ENCODE data around the gene AQP1.

Gene AQP1

DNA sequence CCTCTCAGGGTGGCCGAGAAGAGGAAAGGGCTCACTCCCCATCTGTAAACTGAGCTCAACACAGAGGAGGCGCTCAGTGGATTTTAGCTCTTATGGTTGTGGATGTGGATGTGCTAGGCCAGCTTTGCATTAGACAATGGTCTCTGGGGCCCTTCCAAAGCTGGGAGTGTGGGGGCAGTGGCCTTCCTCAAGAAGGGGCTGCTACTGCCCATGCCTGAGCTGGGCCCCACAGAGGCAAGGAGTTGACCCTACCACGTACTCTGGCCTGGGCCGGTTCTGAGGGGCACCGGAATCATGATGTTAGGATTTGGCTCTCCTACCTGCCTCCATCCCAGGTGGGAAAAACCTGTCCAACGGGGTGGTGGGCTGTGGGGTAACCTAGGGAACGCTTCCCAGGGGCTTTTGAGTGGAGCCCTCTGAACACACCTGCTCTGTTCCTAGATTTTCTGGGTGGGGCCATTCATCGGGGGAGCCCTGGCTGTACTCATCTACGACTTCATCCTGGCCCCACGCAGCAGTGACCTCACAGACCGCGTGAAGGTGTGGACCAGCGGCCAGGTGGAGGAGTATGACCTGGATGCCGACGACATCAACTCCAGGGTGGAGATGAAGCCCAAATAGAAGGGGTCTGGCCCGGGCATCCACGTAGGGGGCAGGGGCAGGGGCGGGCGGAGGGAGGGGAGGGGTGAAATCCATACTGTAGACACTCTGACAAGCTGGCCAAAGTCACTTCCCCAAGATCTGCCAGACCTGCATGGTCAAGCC lies 11.5 kb downstream of the AQP1 start:
- Histone ChIP-seq H3K4me1 (ENCODE audit: insufficient read depth, low read length) (no peaks in the 10 kb centered on the region), H3K27me3 (ENCODE audit: insufficient read depth, low read length) (no peaks in the 10 kb centered on the region), H3K36me3 (ENCODE audit: insufficient read depth, low read length) (no peaks in the 10 kb centered on the region), H3K4me3 (ENCODE audit: low read length) (no peak overlapping the region), H3K9me3 (ENCODE audit: insufficient read depth, low read depth, low read length) (0 out of 2 replicates have a peak, but pooled peaks cover 4% of the 10 kb centered on the region), H3K27ac (ENCODE audit: low read depth, low read length) (no peak overlapping the region), H3K9ac (ENCODE audit: low read depth, low read length) (no peak overlapping the region)
- 92% methylated on average over 18 of the region's 19 CpGs for WGBS

DNA sequence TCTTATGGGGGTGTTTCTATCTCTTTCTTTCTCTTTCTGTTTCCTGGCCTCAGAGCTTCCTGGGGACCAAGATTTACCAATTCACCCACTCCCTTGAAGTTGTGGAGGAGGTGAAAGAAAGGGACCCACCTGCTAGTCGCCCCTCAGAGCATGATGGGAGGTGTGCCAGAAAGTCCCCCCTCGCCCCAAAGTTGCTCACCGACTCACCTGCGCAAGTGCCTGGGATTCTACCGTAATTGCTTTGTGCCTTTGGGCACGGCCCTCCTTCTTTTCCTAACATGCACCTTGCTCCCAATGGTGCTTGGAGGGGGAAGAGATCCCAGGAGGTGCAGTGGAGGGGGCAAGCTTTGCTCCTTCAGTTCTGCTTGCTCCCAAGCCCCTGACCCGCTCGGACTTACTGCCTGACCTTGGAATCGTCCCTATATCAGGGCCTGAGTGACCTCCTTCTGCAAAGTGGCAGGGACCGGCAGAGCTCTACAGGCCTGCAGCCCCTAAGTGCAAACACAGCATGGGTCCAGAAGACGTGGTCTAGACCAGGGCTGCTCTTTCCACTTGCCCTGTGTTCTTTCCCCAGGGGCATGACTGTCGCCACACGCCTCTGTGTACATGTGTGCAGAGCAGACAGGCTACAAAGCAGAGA lies 12.2 kb downstream of the AQP1 start:
- Histone ChIP-seq H3K9me3 (ENCODE audit: insufficient read depth, low read depth, low read length) (0 out of 2 replicates have a peak, but pooled peaks cover 4% of the 10 kb centered on the region), H3K27me3 (ENCODE audit: insufficient read depth, low read length) (no peaks in the 10 kb centered on the region), H3K36me3 (ENCODE audit: insufficient read depth, low read length) (no peaks in the 10 kb centered on the region), H3K27ac (ENCODE audit: low read depth, low read length) (no peak overlapping the region), H3K4me1 (ENCODE audit: insufficient read depth, low read length) (no peaks in the 10 kb centered on the region), H3K4me3 (ENCODE audit: low read length) (no peak overlapping the region), H3K9ac (ENCODE audit: low read depth, low read length) (no peak overlapping the region)
- WGBS: 92% methylated on average over 13 of the region's 13 CpGs

DNA sequence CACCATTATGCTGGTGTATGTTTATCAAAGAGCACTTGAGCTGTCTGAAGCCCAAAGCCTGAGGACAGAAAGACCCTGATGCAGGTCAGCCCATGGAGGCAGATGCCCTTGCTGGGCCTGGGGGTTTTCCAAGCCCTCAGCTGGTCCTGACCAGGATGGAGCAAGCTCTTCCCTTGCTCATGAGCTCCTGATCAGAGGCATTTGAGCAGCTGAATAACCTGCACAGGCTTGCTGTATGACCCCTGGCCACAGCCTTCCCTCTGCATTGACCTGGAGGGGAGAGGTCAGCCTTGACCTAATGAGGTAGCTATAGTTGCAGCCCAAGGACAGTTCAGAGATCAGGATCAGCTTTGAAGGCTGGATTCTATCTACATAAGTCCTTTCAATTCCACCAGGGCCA lies 13.0 kb downstream of the AQP1 start:
- H3K9ac ChIP-seq (ENCODE audit: low read depth, low read length): no peak overlapping the region
- H3K4me3 ChIP-seq (ENCODE audit: low read length): no peak overlapping the region
- no peak overlapping the region for H3K27ac ChIP-seq (ENCODE audit: low read depth, low read length)
- H3K4me1 ChIP-seq (ENCODE audit: insufficient read depth, low read length): no peaks in the 10 kb centered on the region
- H3K27me3 ChIP-seq (ENCODE audit: insufficient read depth, low read length): no peaks in the 10 kb centered on the region
- no peaks in the 10 kb centered on the region for H3K36me3 ChIP-seq (ENCODE audit: insufficient read depth, low read length)
- 0 out of 2 replicates have a peak, but pooled peaks cover 4% of the 10 kb centered on the region for H3K9me3 ChIP-seq (ENCODE audit: insufficient read depth, low read depth, low read length)

DNA sequence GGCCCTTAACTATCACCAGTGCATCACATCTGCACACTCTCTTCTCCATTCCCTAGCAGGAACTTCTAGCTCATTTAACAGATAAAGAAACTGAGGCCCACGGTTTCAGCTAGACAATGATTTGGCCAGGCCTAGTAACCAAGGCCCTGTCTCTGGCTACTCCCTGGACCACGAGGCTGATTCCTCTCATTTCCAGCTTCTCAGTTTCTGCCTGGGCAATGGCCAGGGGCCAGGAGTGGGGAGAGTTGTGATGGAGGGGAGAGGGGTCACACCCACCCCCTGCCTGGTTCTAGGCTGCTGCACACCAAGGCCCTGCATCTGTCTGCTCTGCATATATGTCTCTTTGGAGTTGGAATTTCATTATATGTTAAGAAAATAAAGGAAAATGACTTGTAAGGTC lies 13.5 kb downstream of the AQP1 start:
- Histone ChIP-seq H3K27me3 (ENCODE audit: insufficient read depth, low read length) (no peaks in the 10 kb centered on the region), H3K36me3 (ENCODE audit: insufficient read depth, low read length) (no peaks in the 10 kb centered on the region), H3K4me3 (ENCODE audit: low read length) (no peak overlapping the region), H3K4me1 (ENCODE audit: insufficient read depth, low read length) (no peaks in the 10 kb centered on the region), H3K9ac (ENCODE audit: low read depth, low read length) (no peak overlapping the region), H3K27ac (ENCODE audit: low read depth, low read length) (no peak overlapping the region), H3K9me3 (ENCODE audit: insufficient read depth, low read depth, low read length) (0 out of 2 replicates have a peak, but pooled peaks cover 4% of the 10 kb centered on the region)
- 88% methylated on average over 2 of the region's 2 CpGs for WGBS

DNA sequence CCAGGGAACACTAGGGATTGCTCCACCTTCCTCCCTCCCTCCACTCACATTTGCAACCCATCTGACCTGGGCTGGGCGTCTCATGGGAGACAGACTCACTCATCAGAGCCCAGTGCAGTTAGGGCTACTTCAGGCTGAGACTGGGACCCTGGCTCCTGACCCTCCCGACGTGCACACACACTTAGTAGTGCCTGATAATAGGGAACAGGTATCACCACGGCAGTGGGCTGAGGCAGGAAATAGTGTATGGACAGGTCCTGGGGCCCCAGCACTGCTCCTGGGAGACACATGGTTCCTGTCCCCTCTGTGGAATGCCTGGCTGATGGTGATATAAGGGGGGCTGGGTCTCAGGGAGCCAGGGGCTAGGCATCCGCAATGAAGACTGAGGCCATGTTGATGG lies 14.3 kb downstream of the AQP1 start:
- no peaks in the 10 kb centered on the region for H3K36me3 ChIP-seq (ENCODE audit: insufficient read depth, low read length)
- H3K4me3 ChIP-seq (ENCODE audit: low read length): no peak overlapping the region
- no peaks in the 10 kb centered on the region for H3K4me1 ChIP-seq (ENCODE audit: insufficient read depth, low read length)
- WGBS: 93% methylated on average over 5 of the region's 5 CpGs
- H3K9ac ChIP-seq (ENCODE audit: low read depth, low read length): no peak overlapping the region
- H3K27me3 ChIP-seq (ENCODE audit: insufficient read depth, low read length): no peaks in the 10 kb centered on the region
- 0 out of 2 replicates have a peak, but pooled peaks cover 4% of the 10 kb centered on the region for H3K9me3 ChIP-seq (ENCODE audit: insufficient read depth, low read depth, low read length)
- H3K27ac ChIP-seq (ENCODE audit: low read depth, low read length): no peak overlapping the region

DNA sequence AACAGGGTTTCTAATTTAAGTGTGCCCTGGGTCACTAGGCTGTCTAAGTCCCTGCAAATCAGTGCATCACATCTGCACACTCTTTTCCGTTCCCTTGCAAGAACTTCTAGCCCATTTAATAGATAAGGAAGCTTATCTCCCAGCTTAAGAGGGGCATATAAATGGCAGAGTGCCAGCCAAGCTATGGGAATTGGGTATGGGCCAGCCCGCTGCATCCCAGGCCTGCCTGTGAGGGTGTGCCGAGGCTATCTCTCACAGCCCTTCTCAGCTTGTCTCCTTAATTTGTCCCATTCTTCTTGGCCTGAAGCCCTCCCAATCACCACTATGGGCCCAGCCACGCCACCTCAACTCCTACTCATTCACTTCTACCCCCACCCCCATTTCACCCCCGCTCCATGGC lies 14.7 kb downstream of the AQP1 start:
- Histone ChIP-seq H3K27ac (ENCODE audit: low read depth, low read length) (no peak overlapping the region), H3K9ac (ENCODE audit: low read depth, low read length) (no peak overlapping the region)
- WGBS: 98% methylated on average over 5 of the region's 5 CpGs

DNA sequence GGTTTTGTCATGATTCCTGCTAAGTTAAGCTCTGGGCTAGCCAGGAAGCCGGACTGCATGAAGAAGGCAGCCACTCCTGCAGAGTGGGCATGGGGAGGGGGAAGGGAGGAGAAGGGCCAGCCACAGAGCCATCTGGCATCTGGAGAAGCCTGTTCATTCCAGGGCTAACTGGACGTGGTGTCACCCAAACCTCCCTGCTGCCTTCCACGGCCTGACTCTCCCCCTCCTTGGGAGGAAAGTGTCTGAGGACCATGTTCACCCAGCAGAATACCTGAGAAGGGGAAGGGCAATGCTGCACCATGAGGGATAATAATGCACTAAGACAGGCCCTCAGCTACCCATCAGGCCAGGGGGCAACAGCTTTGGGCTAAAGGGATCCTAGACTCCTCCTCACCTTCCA lies 15.4 kb downstream of the AQP1 start:
- 92% methylated on average over 3 of the region's 3 CpGs for WGBS
- Histone ChIP-seq H3K4me3 (ENCODE audit: low read length) (no peak overlapping the region), H3K36me3 (ENCODE audit: insufficient read depth, low read length) (no peaks in the 10 kb centered on the region), H3K27me3 (ENCODE audit: insufficient read depth, low read length) (no peaks in the 10 kb centered on the region), H3K9ac (ENCODE audit: low read depth, low read length) (no peak overlapping the region), H3K4me1 (ENCODE audit: insufficient read depth, low read length) (no peaks in the 10 kb centered on the region), H3K27ac (ENCODE audit: low read depth, low read length) (no peak overlapping the region), H3K9me3 (ENCODE audit: insufficient read depth, low read depth, low read length) (0 out of 2 replicates have a peak, but pooled peaks cover 4% of the 10 kb centered on the region)

More for the DNA sequence above, 14.7 kb downstream of the AQP1 start:
- H3K4me1 ChIP-seq (ENCODE audit: insufficient read depth, low read length): no peaks in the 10 kb centered on the region
- no peaks in the 10 kb centered on the region for H3K36me3 ChIP-seq (ENCODE audit: insufficient read depth, low read length)
- H3K9me3 ChIP-seq (ENCODE audit: insufficient read depth, low read depth, low read length): 0 out of 2 replicates have a peak, but pooled peaks cover 4% of the 10 kb centered on the region
- no peak overlapping the region for H3K4me3 ChIP-seq (ENCODE audit: low read length)
- no peaks in the 10 kb centered on the region for H3K27me3 ChIP-seq (ENCODE audit: insufficient read depth, low read length)

DNA sequence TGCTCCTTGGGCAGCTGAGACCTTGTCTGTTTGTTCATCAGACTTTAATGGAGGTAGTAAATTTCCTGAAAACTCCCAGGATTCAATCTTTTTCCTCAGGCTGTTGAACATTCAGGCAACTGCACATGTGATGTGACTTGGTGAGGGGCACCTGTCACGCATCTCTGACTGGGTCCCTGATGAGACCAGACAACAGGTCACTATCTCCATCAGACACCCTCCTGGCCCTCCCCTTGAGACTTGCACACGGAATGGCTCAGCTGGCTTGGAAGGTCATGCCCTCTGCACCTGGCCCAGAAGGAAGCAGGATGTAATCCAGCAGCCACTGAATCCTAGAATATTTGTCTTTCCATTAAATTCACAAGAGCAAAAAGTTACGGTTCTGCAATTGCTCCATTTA lies 15.9 kb downstream of the AQP1 start:
- Histone ChIP-seq H3K9me3 (ENCODE audit: insufficient read depth, low read depth, low read length) (0 out of 2 replicates have a peak, but pooled peaks cover 4% of the 10 kb centered on the region), H3K4me1 (ENCODE audit: insufficient read depth, low read length) (no peaks in the 10 kb centered on the region), H3K4me3 (ENCODE audit: low read length) (no peak overlapping the region), H3K27me3 (ENCODE audit: insufficient read depth, low read length) (no peaks in the 10 kb centered on the region), H3K27ac (ENCODE audit: low read depth, low read length) (no peak overlapping the region), H3K9ac (ENCODE audit: low read depth, low read length) (no peak overlapping the region), H3K36me3 (ENCODE audit: insufficient read depth, low read length) (no peaks in the 10 kb centered on the region)
- 86% methylated on average over 3 of the region's 3 CpGs for WGBS

DNA sequence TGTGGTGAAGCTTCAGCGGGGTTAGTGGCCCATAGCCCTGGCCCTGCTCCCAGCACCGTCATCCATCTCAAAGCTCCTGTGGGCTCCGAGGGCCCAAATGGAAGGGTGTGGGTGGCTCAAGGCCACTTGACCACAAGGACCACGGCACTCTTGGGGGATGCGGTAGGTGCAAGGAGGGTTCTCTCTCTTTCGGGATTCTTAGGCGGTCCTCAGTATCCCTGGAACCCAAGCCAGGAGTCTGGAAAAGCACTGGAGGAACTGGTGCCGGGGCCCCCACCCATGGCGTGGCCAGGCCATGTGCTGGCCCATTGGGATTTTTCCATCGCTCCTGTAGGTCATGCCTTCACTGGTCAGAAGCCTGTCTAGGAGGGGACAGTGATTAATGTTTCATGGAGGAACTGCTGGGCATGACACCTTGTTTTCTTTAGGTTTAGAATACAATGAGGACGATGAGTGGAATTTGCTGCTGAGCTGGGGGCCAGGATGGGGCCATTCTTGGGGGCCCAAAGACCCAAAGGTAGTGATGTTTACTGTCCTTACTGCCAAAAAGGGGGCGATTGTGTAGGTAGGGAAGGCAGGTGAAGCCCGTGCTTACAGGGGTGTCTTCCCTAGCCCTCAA lies 16.7 kb downstream of the AQP1 start:
- no peak overlapping the region for H3K27ac ChIP-seq (ENCODE audit: low read depth, low read length)
- no peak overlapping the region for H3K9ac ChIP-seq (ENCODE audit: low read depth, low read length)
- no peaks in the 10 kb centered on the region for H3K4me1 ChIP-seq (ENCODE audit: insufficient read depth, low read length)
- no peaks in the 10 kb centered on the region for H3K36me3 ChIP-seq (ENCODE audit: insufficient read depth, low read length)
- H3K4me3 ChIP-seq (ENCODE audit: low read length): no peak overlapping the region
- 0 out of 2 replicates have a peak, but pooled peaks cover 4% of the 10 kb centered on the region for H3K9me3 ChIP-seq (ENCODE audit: insufficient read depth, low read depth, low read length)
- 91% methylated on average over 13 of the region's 13 CpGs for WGBS
- H3K27me3 ChIP-seq (ENCODE audit: insufficient read depth, low read length): no peaks in the 10 kb centered on the region

DNA sequence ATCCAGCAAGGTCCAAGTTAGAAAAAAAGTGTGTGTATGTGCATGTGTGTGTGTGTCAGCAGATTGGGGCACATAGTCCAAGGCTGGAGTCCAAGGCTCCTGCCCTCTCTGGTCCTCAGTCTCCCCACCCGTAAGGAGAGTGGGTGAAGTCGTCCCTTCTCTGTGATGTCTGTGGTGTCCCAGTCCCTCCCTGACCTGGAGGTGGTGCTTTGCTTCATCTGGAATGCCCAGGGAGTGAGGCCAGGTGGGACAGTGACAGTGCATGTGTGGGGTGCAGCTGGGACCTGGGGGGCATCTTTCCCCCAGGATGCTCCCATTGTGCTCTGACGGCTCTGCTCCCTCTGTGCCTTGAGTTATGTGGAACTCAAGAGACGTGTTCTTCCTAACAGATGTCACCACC lies 18.0 kb downstream of the AQP1 start:
- 0 out of 2 replicates have a peak, but pooled peaks cover 4% of the 10 kb centered on the region for H3K9me3 ChIP-seq (ENCODE audit: insufficient read depth, low read depth, low read length)
- WGBS: 89% methylated on average over 4 of the region's 4 CpGs
- no peaks in the 10 kb centered on the region for H3K4me1 ChIP-seq (ENCODE audit: insufficient read depth, low read length)
- H3K36me3 ChIP-seq (ENCODE audit: insufficient read depth, low read length): no peaks in the 10 kb centered on the region
- no peak overlapping the region for H3K9ac ChIP-seq (ENCODE audit: low read depth, low read length)
- H3K27me3 ChIP-seq (ENCODE audit: insufficient read depth, low read length): no peaks in the 10 kb centered on the region
- no peak overlapping the region for H3K27ac ChIP-seq (ENCODE audit: low read depth, low read length)
- H3K4me3 ChIP-seq (ENCODE audit: low read length): no peak overlapping the region

DNA sequence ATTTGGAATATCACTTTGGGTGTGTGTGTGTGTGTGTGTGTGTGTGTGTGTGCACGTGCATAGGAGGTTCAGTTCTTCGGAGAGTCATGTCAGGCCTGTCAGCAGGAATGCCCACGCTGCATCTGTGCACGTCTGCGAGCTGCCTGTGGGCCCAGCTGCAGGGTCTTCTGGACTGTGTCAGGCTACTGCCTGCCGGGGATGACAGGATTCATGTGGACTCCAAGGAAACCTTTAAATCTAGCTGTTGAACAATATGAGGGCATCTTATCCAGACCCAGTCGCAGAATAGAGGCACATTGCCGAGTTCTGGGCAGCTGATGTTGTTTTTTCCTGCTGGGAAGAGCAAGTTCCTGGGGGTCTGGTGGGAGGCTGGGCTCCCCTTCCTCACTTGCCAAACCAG lies 19.0 kb downstream of the AQP1 start:
- 0 out of 2 replicates have a peak, but pooled peaks cover 4% of the 10 kb centered on the region for H3K9me3 ChIP-seq (ENCODE audit: insufficient read depth, low read depth, low read length)
- no peaks in the 10 kb centered on the region for H3K4me1 ChIP-seq (ENCODE audit: insufficient read depth, low read length)
- H3K9ac ChIP-seq (ENCODE audit: low read depth, low read length): no peak overlapping the region
- 85% methylated on average over 8 of the region's 8 CpGs for WGBS
- H3K36me3 ChIP-seq (ENCODE audit: insufficient read depth, low read length): no peaks in the 10 kb centered on the region
- H3K27ac ChIP-seq (ENCODE audit: low read depth, low read length): no peak overlapping the region
- H3K27me3 ChIP-seq (ENCODE audit: insufficient read depth, low read length): no peaks in the 10 kb centered on the region
- no peak overlapping the region for H3K4me3 ChIP-seq (ENCODE audit: low read length)

Measured in HUES64 (cell line).